Measurements from ENCODE around the gene ARL14EP. TPM values are rescaled to one million over a fixed set of nuclear protein-coding genes. Genes with fewer than 3 reads are reported as not detected.

ARL14EP gene
- total RNA-seq, 4 donors from 2014 or later, result 38.5 to 90.2 (median 56.1) TPM

DNA sequence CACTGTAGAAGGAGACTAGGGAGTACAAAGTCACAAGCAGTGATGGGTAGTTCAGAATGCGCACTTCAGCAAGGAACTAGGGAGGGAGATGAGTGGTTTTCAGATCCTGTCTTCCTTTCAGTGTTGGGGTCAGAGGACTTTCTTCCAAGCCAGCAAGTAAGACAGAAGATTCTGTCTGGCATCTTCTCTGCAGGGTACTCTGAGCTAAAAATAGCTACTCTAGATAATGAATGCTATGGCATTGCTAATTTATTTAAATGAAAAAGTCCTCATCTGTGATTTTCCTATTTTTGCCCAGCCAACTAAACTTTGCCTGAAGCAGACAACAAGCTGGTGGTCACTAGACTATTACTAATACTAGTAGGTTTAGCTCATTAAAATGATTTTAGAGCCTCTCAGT, 18.3 kb upstream of the ARL14EP start:
- Histone ChIP-seq H3K9me3 (no peaks in the 10 kb centered on the region), H3K36me3 (no peaks in the 10 kb centered on the region), H3K4me1 (no peaks in the 10 kb centered on the region), H3K4me3 (no peak overlapping the region), H3K27ac (no peak overlapping the region), H3K27me3 (no peaks in the 10 kb centered on the region)
- no peak for TF ChIP-seq POLR2A (IDR thresholded peaks at IDR 0.05)
- TF ChIP-seq, protein P1, sequence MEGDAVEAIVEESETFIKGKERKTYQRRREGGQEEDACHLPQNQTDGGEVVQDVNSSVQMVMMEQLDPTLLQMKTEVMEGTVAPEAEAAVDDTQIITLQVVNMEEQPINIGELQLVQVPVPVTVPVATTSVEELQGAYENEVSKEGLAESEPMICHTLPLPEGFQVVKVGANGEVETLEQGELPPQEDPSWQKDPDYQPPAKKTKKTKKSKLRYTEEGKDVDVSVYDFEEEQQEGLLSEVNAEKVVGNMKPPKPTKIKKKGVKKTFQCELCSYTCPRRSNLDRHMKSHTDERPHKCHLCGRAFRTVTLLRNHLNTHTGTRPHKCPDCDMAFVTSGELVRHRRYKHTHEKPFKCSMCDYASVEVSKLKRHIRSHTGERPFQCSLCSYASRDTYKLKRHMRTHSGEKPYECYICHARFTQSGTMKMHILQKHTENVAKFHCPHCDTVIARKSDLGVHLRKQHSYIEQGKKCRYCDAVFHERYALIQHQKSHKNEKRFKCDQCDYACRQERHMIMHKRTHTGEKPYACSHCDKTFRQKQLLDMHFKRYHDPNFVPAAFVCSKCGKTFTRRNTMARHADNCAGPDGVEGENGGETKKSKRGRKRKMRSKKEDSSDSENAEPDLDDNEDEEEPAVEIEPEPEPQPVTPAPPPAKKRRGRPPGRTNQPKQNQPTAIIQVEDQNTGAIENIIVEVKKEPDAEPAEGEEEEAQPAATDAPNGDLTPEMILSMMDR (IDR thresholded peaks at IDR 0.05), result no peak
- no peak for DNase-seq
- intact Hi-C loops (cut with DNase I; ENCODE audit: low total_unique reads), result no loop called here

GRCh38 chr11:30310623-30311022, 12.3 kb upstream of the ARL14EP start:
- DNase-seq, result no peak
- Histone ChIP-seq H3K4me3 (no peak overlapping the region), H3K4me1 (no peaks in the 10 kb centered on the region), H3K27me3 (no peaks in the 10 kb centered on the region), H3K9me3 (no peaks in the 10 kb centered on the region), H3K27ac (no peak overlapping the region), H3K36me3 (no peaks in the 10 kb centered on the region)
- TF ChIP-seq, protein P1 (IDR thresholded peaks at IDR 0.05), result no peak
- TF ChIP-seq POLR2A (IDR thresholded peaks at IDR 0.05), result no peak
- intact Hi-C loops (cut with DNase I; ENCODE audit: low total_unique reads), result no loop called here

GRCh38 chr11:30311189-30311588, 11.7 kb upstream of the ARL14EP start:
- no peak overlapping the region for H3K27ac ChIP-seq
- intact Hi-C loops (cut with DNase I; ENCODE audit: low total_unique reads), result no loop called here
- TF ChIP-seq, protein P1 (IDR thresholded peaks at IDR 0.05), result no peak
- TF ChIP-seq POLR2A (IDR thresholded peaks at IDR 0.05), result no peak

DNA sequence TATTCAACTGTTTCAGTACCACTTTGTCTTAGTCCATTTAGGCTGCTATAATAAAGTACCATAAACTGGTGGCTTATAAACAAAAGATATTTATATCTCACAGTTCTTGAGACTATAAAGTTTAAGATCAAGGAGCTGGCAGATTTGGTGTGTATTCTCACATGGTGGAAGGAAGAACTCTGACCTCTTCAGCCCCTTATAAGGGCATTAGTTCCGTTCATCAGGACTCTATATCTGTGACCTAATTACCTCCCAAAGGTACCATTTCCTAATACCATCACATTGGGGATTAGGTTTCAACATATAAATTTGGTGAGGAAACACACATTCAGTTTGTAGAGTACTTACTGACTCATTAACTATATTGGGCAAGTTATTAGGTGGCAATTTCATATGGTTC, 10.7 kb upstream of the ARL14EP start:
- Histone ChIP-seq H3K36me3 (no peaks in the 10 kb centered on the region), H3K27ac (no peak overlapping the region), H3K4me3 (no peak overlapping the region), H3K27me3 (no peaks in the 10 kb centered on the region), H3K4me1 (no peaks in the 10 kb centered on the region), H3K9me3 (no peaks in the 10 kb centered on the region)
- intact Hi-C loops (cut with DNase I; ENCODE audit: low total_unique reads), result no loop called here
- DNase-seq, result no peak
- TF ChIP-seq, protein P1 (IDR thresholded peaks at IDR 0.05), result no peak
- no peak for TF ChIP-seq POLR2A (IDR thresholded peaks at IDR 0.05)

More at GRCh38 chr11:30311189-30311588, 11.7 kb upstream of the ARL14EP start:
- Histone ChIP-seq H3K27me3 (no peaks in the 10 kb centered on the region), H3K9me3 (no peaks in the 10 kb centered on the region), H3K4me1 (no peaks in the 10 kb centered on the region), H3K4me3 (no peak overlapping the region), H3K36me3 (no peaks in the 10 kb centered on the region)
- DNase-seq, result no peak

- no peaks in the 10 kb centered on the region for H3K4me1 ChIP-seq
- H3K4me3 ChIP-seq, result no peak overlapping the region
- no peak for DNase-seq
- H3K36me3 ChIP-seq, result no peaks in the 10 kb centered on the region
- H3K27me3 ChIP-seq, result no peaks in the 10 kb centered on the region
- TF ChIP-seq, protein P1 (IDR thresholded peaks at IDR 0.05), result no peak
- no peak for TF ChIP-seq POLR2A (IDR thresholded peaks at IDR 0.05)
- no peaks in the 10 kb centered on the region for H3K9me3 ChIP-seq
- H3K27ac ChIP-seq, result no peak overlapping the region
- intact Hi-C loops (cut with DNase I; ENCODE audit: low total_unique reads), result no loop called here
Observed at GRCh38 chr11:30313580-30313979, 9.3 kb upstream of the ARL14EP start.
